Stomach smooth muscle (tissue), 2 donors: ENCODE data around the gene GTF2H3.

Experiments used
- H3K27ac ChIP-seq: one replicate; pipeline ENCODE4 v1.7.0; 2013; ENCODE audit warnings: mild to moderate bottlenecking, low read length, inconsistent platforms
- H3K27me3 ChIP-seq, 2 donors: one replicate each; pipeline ENCODE4 v1.7.0; 2013; ENCODE audit warnings: low read length in 2 of 2; ENCODE audit not compliant: insufficient read depth in 2 of 2, control insufficient read depth in 1 of 2
- H3K36me3 ChIP-seq, 2 donors: one replicate each; pipeline ENCODE4 v1.7.0; 2013; ENCODE audit warnings: low read length in 2 of 2; ENCODE audit not compliant: control insufficient read depth in 2 of 2, insufficient read depth in 2 of 2
- H3K4me1 ChIP-seq: one replicate; pipeline ENCODE4 v1.7.0; 2013; ENCODE audit warnings: low read length; ENCODE audit not compliant: control insufficient read depth, insufficient read depth
- H3K4me3 ChIP-seq, 2 donors: one replicate each; pipeline ENCODE4 v1.7.0; 2013; ENCODE audit warnings: low read length in 2 of 2
- H3K9ac ChIP-seq, 2 donors: one replicate each; pipeline ENCODE4 v1.7.0; 2013; ENCODE audit warnings: low read length in 2 of 2, mild to moderate bottlenecking in 1 of 2
- H3K9me3 ChIP-seq, 2 donors: one replicate each; pipeline ENCODE4 v1.7.0; 2013; ENCODE audit warnings: low read length in 2 of 2; ENCODE audit not compliant: control insufficient read depth in 2 of 2
- donor health status: healthy.
- donor health status: Pancreatic carcinoma.

GTF2H3 gene

GRCh38 chr12:123607756-123608155 lies 25.9 kb upstream of the GTF2H3 start:
- no peak overlapping the region for H3K27ac ChIP-seq
- no peak overlapping the region for H3K9ac ChIP-seq
- no peak overlapping the region for H3K4me3 ChIP-seq
- H3K9me3 ChIP-seq: no peaks in the 10 kb centered on the region
- no peaks in the 10 kb centered on the region for H3K27me3 ChIP-seq
- peaks cover 5% of the 10 kb centered on the region for H3K4me1 ChIP-seq
- peaks cover 44 to 53% of the 10 kb centered on the region in 2 donors for H3K36me3 ChIP-seq

- Histone ChIP-seq H3K9ac (no peak overlapping the region), H3K36me3 (peaks cover 49 to 55% of the 10 kb centered on the region in 2 donors), H3K4me1 (peaks cover 1% of the 10 kb centered on the region), H3K27ac (no peak overlapping the region), H3K4me3 (no peak overlapping the region), H3K9me3 (no peaks in the 10 kb centered on the region), H3K27me3 (no peaks in the 10 kb centered on the region)
Observed at GRCh38 chr12:123608182-123608581, 25.4 kb upstream of the GTF2H3 start.

GRCh38 chr12:123614110-123614509 lies 19.5 kb upstream of the GTF2H3 start:
- Histone ChIP-seq H3K9ac (no peak overlapping the region), H3K4me3 (no peak overlapping the region), H3K4me1 (peaks cover 2% of the 10 kb centered on the region), H3K9me3 (no peaks in the 10 kb centered on the region), H3K36me3 (peaks cover 68% of the 10 kb centered on the region in 2 donors), H3K27me3 (no peaks in the 10 kb centered on the region), H3K27ac (no peak overlapping the region)

- H3K4me3 ChIP-seq: no peak overlapping the region
- no peak overlapping the region for H3K9ac ChIP-seq
- no peaks in the 10 kb centered on the region for H3K27me3 ChIP-seq
- peaks cover 64 to 66% of the 10 kb centered on the region in 2 donors for H3K36me3 ChIP-seq
- peaks cover 2% of the 10 kb centered on the region for H3K4me1 ChIP-seq
- no peak overlapping the region for H3K27ac ChIP-seq
- H3K9me3 ChIP-seq: no peaks in the 10 kb centered on the region
Observed at GRCh38 chr12:123614531-123614930, 19.1 kb upstream of the GTF2H3 start.

GRCh38 chr12:123617144-123617543 lies 16.5 kb upstream of the GTF2H3 start:
- H3K27ac ChIP-seq: no peak overlapping the region
- no peak overlapping the region for H3K4me3 ChIP-seq

GRCh38 chr12:123617580-123617979 lies 16.0 kb upstream of the GTF2H3 start:
- Histone ChIP-seq H3K27me3 (no peaks in the 10 kb centered on the region), H3K4me3 (no peak overlapping the region), H3K9ac (no peak overlapping the region), H3K27ac (no peak overlapping the region), H3K4me1 (peaks cover 2% of the 10 kb centered on the region), H3K36me3 (peaks cover 66 to 72% of the 10 kb centered on the region in 2 donors), H3K9me3 (no peaks in the 10 kb centered on the region)

More at GRCh38 chr12:123617144-123617543, 16.5 kb upstream of the GTF2H3 start:
- Histone ChIP-seq H3K27me3 (no peaks in the 10 kb centered on the region), H3K36me3 (peaks cover 66 to 68% of the 10 kb centered on the region in 2 donors), H3K9ac (no peak overlapping the region), H3K4me1 (peaks cover 2% of the 10 kb centered on the region), H3K9me3 (no peaks in the 10 kb centered on the region)

GRCh38 chr12:123621101-123621500 lies 12.5 kb upstream of the GTF2H3 start:
- Histone ChIP-seq H3K27ac (no peak overlapping the region), H3K9me3 (no peaks in the 10 kb centered on the region), H3K36me3 (peaks cover 57 to 63% of the 10 kb centered on the region in 2 donors), H3K27me3 (no peaks in the 10 kb centered on the region), H3K4me3 (no peak overlapping the region), H3K4me1 (no peaks in the 10 kb centered on the region), H3K9ac (no peak overlapping the region)

- Histone ChIP-seq H3K27me3 (no peaks in the 10 kb centered on the region), H3K4me3 (no peak overlapping the region), H3K4me1 (no peaks in the 10 kb centered on the region), H3K9ac (no peak overlapping the region), H3K9me3 (no peaks in the 10 kb centered on the region), H3K36me3 (peaks cover 57 to 63% of the 10 kb centered on the region in 2 donors), H3K27ac (no peak overlapping the region)
Observed at GRCh38 chr12:123621619-123622530, 11.8 kb upstream of the GTF2H3 start.

- peaks cover 12 to 18% of the 10 kb centered on the region in 2 donors for H3K36me3 ChIP-seq
- peak overlapping the region; percentile 95 to 97 for H3K4me3 ChIP-seq
- peak overlapping the region; percentile 90 for H3K27ac ChIP-seq
- peaks cover 14% of the 10 kb centered on the region for H3K4me1 ChIP-seq
- no peaks in the 10 kb centered on the region for H3K9me3 ChIP-seq
- no peaks in the 10 kb centered on the region for H3K27me3 ChIP-seq
- peak overlapping the region; percentile 96 to 99 for H3K9ac ChIP-seq
Observed at GRCh38 chr12:123634142-123634561, 523 bp downstream of the GTF2H3 start.

GRCh38 chr12:123643911-123644310 lies 10.3 kb downstream of the GTF2H3 start:
- Histone ChIP-seq H3K4me3 (no peak overlapping the region), H3K4me1 (no peaks in the 10 kb centered on the region), H3K36me3 (peaks cover 28 to 37% of the 10 kb centered on the region in 2 donors), H3K27me3 (no peaks in the 10 kb centered on the region), H3K9ac (no peak overlapping the region), H3K27ac (no peak overlapping the region), H3K9me3 (no peaks in the 10 kb centered on the region)

GRCh38 chr12:123645380-123645779 lies 11.8 kb downstream of the GTF2H3 start:
- H3K4me3 ChIP-seq: no peak overlapping the region
- H3K36me3 ChIP-seq: peaks cover 29 to 40% of the 10 kb centered on the region in 2 donors
- H3K27me3 ChIP-seq: no peaks in the 10 kb centered on the region

More at GRCh38 chr12:123645380-123645779, 11.8 kb downstream of the GTF2H3 start:
- Histone ChIP-seq H3K9ac (no peak overlapping the region), H3K4me1 (no peaks in the 10 kb centered on the region), H3K9me3 (no peaks in the 10 kb centered on the region), H3K27ac (no peak overlapping the region)
